Osteocyte (in vitro differentiated cells): ENCODE results near the gene PTBP3. TPM values are rescaled to one million over a fixed set of nuclear protein-coding genes. Genes with fewer than 3 reads are reported as not detected.
"Not testable (repeated sequence)": the region's sequence is repeated elsewhere in the genome, so short reads cannot be mapped to it uniquely, and the experiment has no call there.

Experiments
- DNase-seq: peaks from one replicate; pipeline ENCODE4 v3.0.0; 2021; ENCODE audit warnings: mixed read lengths; ENCODE audit not compliant: unreplicated experiment; ENCODE audit errors: extremely low spot score
- H3K27ac Mint-ChIP-seq: one replicate; pipeline ENCODE4 v1.8.0; 2021; ENCODE audit warnings: mild to moderate bottlenecking, mixed read lengths; ENCODE audit not compliant: unreplicated experiment
- H3K27me3 Mint-ChIP-seq: one replicate; pipeline ENCODE4 v1.8.0; 2021; ENCODE audit warnings: mixed read lengths; ENCODE audit not compliant: unreplicated experiment
- H3K36me3 Mint-ChIP-seq: one replicate; pipeline ENCODE4 v1.8.0; 2021; ENCODE audit warnings: mixed read lengths; ENCODE audit not compliant: unreplicated experiment
- H3K4me1 Mint-ChIP-seq: one replicate; pipeline ENCODE4 v1.8.0; 2021; ENCODE audit warnings: mixed read lengths; ENCODE audit not compliant: unreplicated experiment
- H3K4me3 Mint-ChIP-seq: one replicate; pipeline ENCODE4 v1.8.0; 2021; ENCODE audit warnings: mild to moderate bottlenecking, moderate library complexity, mixed read lengths; ENCODE audit not compliant: unreplicated experiment
- H3K9me3 Mint-ChIP-seq: one replicate; pipeline ENCODE4 v1.8.0; 2021; ENCODE audit warnings: mixed read lengths; ENCODE audit not compliant: unreplicated experiment
- total RNA-seq: library from RNA; stranded (reverse); gene quantifications from 2 replicates; pipeline ENCODE4 v1.2.1, GENCODE V29; 2021
- TF ChIP-seq, protein P1 (sequence below): fragments of 200-600 bp; sonication (generic); IDR thresholded peaks from 2 replicates; pipeline ENCODE4 v1.5.0; 2021; ENCODE audit warnings: antibody characterized with exemption, mild to moderate bottlenecking, moderate library complexity

Gene PTBP3
- total RNA-seq, 1 donor from 2014 or later, result 47.6 TPM

GRCh38 chr9:112194969-112195431, 138.4 kb downstream of the PTBP3 start:
- peak overlapping the region; percentile 67 for H3K27ac Mint-ChIP-seq
- no peaks in the 10 kb centered on the region for H3K27me3 Mint-ChIP-seq
- no peaks in the 10 kb centered on the region for H3K9me3 Mint-ChIP-seq
- DNase-seq, result no peak
- peaks cover 11% of the 10 kb centered on the region for H3K36me3 Mint-ChIP-seq
- H3K4me1 Mint-ChIP-seq, result peaks cover 17% of the 10 kb centered on the region
- TF ChIP-seq, protein P1, sequence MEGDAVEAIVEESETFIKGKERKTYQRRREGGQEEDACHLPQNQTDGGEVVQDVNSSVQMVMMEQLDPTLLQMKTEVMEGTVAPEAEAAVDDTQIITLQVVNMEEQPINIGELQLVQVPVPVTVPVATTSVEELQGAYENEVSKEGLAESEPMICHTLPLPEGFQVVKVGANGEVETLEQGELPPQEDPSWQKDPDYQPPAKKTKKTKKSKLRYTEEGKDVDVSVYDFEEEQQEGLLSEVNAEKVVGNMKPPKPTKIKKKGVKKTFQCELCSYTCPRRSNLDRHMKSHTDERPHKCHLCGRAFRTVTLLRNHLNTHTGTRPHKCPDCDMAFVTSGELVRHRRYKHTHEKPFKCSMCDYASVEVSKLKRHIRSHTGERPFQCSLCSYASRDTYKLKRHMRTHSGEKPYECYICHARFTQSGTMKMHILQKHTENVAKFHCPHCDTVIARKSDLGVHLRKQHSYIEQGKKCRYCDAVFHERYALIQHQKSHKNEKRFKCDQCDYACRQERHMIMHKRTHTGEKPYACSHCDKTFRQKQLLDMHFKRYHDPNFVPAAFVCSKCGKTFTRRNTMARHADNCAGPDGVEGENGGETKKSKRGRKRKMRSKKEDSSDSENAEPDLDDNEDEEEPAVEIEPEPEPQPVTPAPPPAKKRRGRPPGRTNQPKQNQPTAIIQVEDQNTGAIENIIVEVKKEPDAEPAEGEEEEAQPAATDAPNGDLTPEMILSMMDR, result no peak
- no peak overlapping the region for H3K4me3 Mint-ChIP-seq

DNA sequence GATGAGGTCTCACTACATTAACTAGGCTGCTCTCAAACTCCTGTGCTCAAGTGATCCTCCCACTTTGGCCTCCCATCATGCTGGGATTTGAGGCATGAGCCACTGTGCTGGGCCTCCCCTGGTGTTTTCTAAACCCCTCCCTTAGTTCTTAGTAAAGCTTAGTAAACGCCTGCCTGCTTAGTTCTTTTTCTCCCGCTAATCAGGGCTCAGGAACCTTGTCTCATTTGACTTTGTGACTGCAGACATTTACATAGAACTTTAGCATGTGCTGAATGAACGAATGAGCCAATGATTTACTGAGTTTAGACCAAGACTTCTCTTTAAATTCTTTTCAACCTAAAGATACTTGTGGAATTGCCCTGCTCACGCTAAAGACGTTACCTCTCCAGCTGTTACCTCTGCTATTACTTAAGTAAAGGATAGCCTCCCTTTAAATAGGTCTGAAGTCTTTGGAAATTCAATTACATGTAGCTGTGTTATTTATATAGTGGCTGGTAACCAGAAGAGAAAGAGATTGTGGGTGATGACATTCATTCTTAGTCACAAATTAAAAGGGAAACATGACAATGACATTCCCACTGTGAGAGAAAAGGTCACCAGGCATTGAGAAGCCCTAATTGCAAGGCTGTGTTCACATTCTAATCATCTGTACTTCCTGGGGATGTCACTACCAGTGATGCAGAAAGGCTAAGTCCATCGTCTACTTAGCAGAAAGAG, 139.7 kb downstream of the PTBP3 start:
- Mint-ChIP-seq H3K4me1 (peaks cover 17% of the 10 kb centered on the region), H3K4me3 (no peak overlapping the region), H3K36me3 (peaks cover 11% of the 10 kb centered on the region), H3K9me3 (no peaks in the 10 kb centered on the region), H3K27ac (no peak overlapping the region), H3K27me3 (no peaks in the 10 kb centered on the region)
- TF ChIP-seq, protein P1, result no peak
- DNase-seq, result no peak

DNA sequence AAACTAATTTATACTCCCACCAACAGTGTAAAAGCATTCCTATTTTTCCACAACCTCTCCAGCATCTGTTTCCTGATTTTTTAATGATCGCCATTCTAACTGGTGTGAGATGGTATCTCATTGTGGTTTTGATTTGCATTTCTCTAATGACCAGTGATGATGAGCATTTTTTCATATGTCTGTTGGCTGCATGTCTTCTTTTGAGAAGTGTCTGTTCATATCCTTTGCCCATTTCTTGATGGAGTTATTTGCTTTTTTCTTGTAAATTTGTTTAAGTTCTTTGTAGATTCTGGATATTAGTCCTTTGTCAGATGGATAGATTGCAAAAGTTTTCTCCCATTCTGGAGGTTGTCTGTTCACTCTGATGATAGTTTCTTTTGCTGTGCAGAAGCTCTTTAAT, 143.1 kb downstream of the PTBP3 start:
- H3K4me3 Mint-ChIP-seq, result not testable (repeated sequence)

GRCh38 chr9:112188884-112189283, 144.5 kb downstream of the PTBP3 start:
- Mint-ChIP-seq H3K9me3 (no peaks in the 10 kb centered on the region), H3K4me3 (no peak overlapping the region), H3K27ac (no peak overlapping the region), H3K36me3 (peaks cover 9% of the 10 kb centered on the region), H3K27me3 (no peaks in the 10 kb centered on the region), H3K4me1 (no peaks in the 10 kb centered on the region)
- DNase-seq, result no peak
- TF ChIP-seq, protein P1, result no peak

More for the DNA sequence above, 143.1 kb downstream of the PTBP3 start:
- H3K27me3 Mint-ChIP-seq, H3K27ac Mint-ChIP-seq, H3K9me3 Mint-ChIP-seq, H3K36me3 Mint-ChIP-seq, DNase-seq: not testable (repeated sequence)
- H3K4me1 Mint-ChIP-seq, result peaks cover 11% of the 10 kb centered on the region

DNA sequence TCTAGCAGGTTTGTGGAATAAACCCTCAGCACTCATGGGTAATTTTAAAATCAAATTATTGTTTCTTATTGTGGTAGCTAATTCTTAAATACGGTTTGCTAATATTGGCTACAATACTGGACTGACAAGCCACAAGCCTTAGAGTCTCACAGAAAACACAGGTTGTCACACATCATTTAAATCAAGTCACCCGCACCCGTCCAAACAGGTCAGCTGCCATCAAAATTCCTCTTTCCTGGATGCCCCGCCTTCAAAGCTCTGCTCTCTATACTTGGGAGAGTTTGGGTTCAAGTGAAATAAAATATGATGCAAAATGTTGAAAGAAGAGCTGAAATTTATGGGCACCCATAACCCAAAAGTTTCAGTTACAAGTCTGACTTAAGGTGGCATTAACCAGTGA, 146.0 kb downstream of the PTBP3 start:
- no peak for DNase-seq
- no peaks in the 10 kb centered on the region for H3K9me3 Mint-ChIP-seq
- H3K27ac Mint-ChIP-seq, result no peak overlapping the region
- TF ChIP-seq, protein P1, result no peak
- H3K4me1 Mint-ChIP-seq, result no peaks in the 10 kb centered on the region
- H3K27me3 Mint-ChIP-seq, result no peaks in the 10 kb centered on the region
- H3K4me3 Mint-ChIP-seq, result no peak overlapping the region
- peaks cover 12% of the 10 kb centered on the region for H3K36me3 Mint-ChIP-seq
